Activated T-cell treated with anti-CD3 and anti-CD28 coated beads, Interleukin-2, amount 50 U/mL, for 72 hours (primary cell): ENCODE measurements around the gene SEMA3F. TPM values are rescaled to one million over a fixed set of nuclear protein-coding genes. Genes with fewer than 3 reads are reported as not detected.

ENCODE experiments used
- ATAC-seq, 2 donors: fragments of 150-1000 bp; cut with Tn5 transposase; replicated peaks in 1 of 2; 2 replicates each; pipeline ENCODE4 v1.10.0; 2021; ENCODE audit warnings: moderate library complexity in 2 of 2, mild to moderate bottlenecking in 1 of 2
- DNase-seq, 2 donors: peaks; one replicate each; pipeline ENCODE4 v3.0.0; 2021 to 2022; ENCODE audit warnings: mixed read lengths in 1 of 2
- H3K27ac Mint-ChIP-seq: one replicate; pipeline ENCODE4 v1.8.0; 2022; ENCODE audit warnings: mild to moderate bottlenecking, moderate library complexity, mixed read lengths
- H3K27me3 Mint-ChIP-seq: one replicate; pipeline ENCODE4 v1.8.0; 2022; ENCODE audit warnings: low read depth, mixed read lengths
- H3K36me3 Mint-ChIP-seq, 2 donors: one replicate each; pipeline ENCODE4 v1.8.0; 2022; ENCODE audit warnings: mixed read lengths in 2 of 2, mild to moderate bottlenecking in 1 of 2; ENCODE audit not compliant: insufficient read depth in 2 of 2
- H3K4me1 Mint-ChIP-seq: one replicate; pipeline ENCODE4 v1.8.0; 2022; ENCODE audit warnings: low read depth, mixed read lengths
- H3K4me3 Mint-ChIP-seq, 2 donors: one replicate each; pipeline ENCODE4 v1.8.0; 2022; ENCODE audit warnings: mild to moderate bottlenecking in 2 of 2, mixed read lengths in 2 of 2, moderate library complexity in 2 of 2
- H3K9me3 Mint-ChIP-seq, 2 donors: one replicate each; pipeline ENCODE4 v1.8.0; 2022; ENCODE audit warnings: mixed read lengths in 2 of 2
- total RNA-seq, 2 donors: library from RNA; stranded (reverse); gene quantifications; one replicate each; pipeline ENCODE4 v1.2.3, GENCODE V29; 2022

SEMA3F gene
- total RNA-seq, 2 donors from 2014 or later = 0.25 TPM; not detected in 1

DNA sequence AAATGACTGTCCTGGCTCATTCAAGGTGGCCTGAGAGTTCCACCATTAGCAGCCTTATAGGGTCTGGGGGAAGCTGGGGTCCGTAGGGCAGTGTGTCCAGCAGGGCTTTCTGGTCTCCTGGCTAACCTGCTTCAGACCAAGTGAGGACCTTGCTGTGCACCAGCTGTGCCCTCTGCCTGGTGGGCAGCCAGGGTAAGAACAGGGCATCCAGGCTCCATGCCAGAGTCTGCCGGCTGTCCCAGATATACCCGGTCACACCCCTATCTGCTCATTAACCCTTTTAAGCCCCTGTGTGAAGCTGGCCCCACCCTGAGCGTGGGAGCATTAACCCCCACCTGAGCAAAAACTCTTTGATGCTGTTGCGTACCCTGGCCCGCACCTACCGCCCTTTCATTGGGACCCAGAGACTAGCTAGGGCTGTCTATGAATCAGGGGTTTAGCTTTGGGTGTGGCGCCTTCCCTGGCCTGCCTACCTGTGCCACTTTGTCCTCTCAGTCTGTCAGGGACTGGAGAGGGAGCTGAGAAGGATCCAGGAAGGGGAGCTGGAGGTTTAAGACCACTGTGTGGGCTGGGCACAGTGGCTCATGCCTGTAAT lies 17.6 kb downstream of the SEMA3F start:
- no peak overlapping the region for H3K27ac Mint-ChIP-seq
- no peaks in the 10 kb centered on the region for H3K9me3 Mint-ChIP-seq
- ATAC-seq (no peak), DNase-seq (no peak)
- H3K27me3 Mint-ChIP-seq = no peaks in the 10 kb centered on the region
- H3K36me3 Mint-ChIP-seq = no peaks in the 10 kb centered on the region
- peaks cover 5% of the 10 kb centered on the region for H3K4me1 Mint-ChIP-seq
- no peak overlapping the region for H3K4me3 Mint-ChIP-seq

DNA sequence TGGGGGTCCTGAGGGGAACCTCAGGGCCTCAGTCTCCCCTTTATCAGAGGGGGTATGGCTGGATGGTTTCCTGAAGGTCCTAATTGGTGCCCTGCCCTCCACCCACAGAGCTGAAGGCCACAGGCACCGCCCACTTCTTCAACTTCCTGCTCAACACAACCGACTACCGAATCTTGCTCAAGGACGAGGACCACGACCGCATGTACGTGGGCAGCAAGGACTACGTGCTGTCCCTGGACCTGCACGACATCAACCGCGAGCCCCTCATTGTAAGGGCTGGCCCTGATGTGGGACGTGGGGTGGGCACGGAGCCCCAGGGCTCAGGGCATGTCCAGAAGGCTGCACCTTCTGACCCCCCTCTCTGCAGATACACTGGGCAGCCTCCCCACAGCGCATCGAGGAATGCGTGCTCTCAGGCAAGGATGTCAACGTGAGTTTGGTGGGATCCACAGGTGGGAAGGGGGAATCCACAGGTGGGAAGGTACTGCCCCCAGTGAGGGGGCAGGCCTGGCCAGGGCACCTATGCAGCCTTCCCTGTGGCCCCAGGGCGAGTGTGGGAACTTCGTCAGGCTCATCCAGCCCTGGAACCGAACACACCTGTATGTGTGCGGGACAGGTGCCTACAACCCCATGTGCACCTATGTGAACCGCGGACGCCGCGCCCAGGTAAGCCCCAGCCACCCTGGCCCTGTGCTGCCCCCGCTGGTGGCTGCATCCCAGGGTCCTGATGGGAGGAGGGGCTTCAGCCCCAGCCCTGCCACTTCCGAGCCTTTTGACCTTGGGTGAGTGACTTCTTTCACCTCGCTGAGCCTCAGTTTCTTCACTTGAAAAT lies 18.8 kb downstream of the SEMA3F start:
- no peak for ATAC-seq

DNA sequence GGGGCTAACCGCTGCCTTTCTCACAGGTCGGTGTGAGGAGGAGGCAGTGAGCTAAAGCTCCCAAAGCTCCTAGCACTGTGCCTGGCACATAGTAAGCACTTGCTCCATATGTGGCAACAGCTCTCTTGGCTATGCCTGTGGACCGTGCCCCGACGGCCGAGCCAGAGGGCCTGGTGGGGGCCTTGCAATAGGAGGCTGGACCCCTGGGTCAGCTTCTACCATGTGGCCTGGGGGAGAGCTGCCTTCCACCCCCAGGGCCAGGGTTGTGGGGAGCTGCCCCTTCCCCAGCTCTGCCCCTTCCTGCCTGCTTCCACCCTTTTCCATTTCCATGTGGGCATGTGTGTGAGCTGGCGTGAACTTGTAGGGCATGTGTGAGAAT lies 19.4 kb downstream of the SEMA3F start:
- Mint-ChIP-seq H3K4me1 (peaks cover 5% of the 10 kb centered on the region), H3K36me3 (no peaks in the 10 kb centered on the region), H3K27ac (no peak overlapping the region), H3K27me3 (no peaks in the 10 kb centered on the region), H3K4me3 (no peak overlapping the region), H3K9me3 (no peaks in the 10 kb centered on the region)
- DNase-seq = no peak
- ATAC-seq = no peak

More for the DNA sequence above, 18.8 kb downstream of the SEMA3F start:
- Mint-ChIP-seq H3K36me3 (no peaks in the 10 kb centered on the region), H3K9me3 (no peaks in the 10 kb centered on the region), H3K4me3 (no peak overlapping the region), H3K4me1 (peaks cover 5% of the 10 kb centered on the region), H3K27me3 (no peaks in the 10 kb centered on the region), H3K27ac (no peak overlapping the region)
- DNase-seq = no peak

DNA sequence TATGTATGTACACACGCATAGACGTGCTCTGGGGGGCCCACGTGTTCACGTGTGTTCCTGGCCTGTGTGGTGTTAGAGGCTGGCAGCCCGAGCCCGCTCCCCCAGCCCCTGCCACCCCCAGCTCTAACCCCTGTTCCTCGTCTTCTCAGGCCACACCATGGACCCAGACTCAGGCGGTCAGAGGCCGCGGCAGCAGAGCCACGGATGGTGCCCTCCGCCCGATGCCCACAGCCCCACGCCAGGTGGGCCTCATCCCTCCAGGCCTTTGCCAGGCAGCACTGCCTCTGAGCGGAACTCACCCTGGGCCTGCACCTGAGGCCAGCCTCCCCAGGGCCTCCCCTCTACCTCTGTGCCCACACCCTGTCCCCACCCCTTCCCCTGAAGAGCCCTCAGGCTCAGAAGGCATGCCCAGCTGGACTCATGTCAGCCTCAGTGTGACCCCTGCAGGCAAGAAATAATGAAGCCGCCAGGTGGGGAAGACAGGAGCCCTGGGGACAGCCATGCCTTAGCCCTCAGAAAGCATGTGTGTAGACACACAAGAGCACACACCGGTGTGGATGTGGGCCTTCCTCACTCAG lies 19.9 kb downstream of the SEMA3F start:
- ATAC-seq = peak in 1 of 2 donors; percentile 13
- H3K27me3 Mint-ChIP-seq = no peaks in the 10 kb centered on the region
- H3K4me1 Mint-ChIP-seq = peaks cover 5% of the 10 kb centered on the region
- no peak overlapping the region for H3K4me3 Mint-ChIP-seq
- no peaks in the 10 kb centered on the region for H3K9me3 Mint-ChIP-seq
- no peak overlapping the region for H3K27ac Mint-ChIP-seq
- no peaks in the 10 kb centered on the region for H3K36me3 Mint-ChIP-seq
- no peak for DNase-seq

DNA sequence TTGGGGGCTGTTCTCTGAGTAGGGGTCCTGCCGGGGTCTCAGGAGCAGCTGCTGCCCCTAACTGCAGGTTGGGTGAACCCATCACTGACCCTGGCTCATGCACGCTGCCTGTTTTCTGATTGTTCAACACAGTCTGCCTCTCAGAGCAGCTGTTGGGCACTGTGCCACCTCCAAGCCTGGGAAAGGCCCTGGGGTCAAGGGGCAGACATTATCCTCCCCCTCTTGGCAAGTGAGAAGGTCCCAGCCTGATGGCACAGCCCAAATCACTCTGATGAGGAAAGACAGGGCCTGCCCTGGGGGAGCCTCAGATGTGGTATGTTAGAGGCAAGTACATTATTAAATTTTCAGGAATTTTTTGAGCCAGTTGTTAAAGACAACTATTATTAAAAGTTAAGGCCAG lies 22.2 kb downstream of the SEMA3F start:
- DNase-seq (no peak), ATAC-seq (no peak)
- Mint-ChIP-seq H3K27ac (no peak overlapping the region), H3K36me3 (no peaks in the 10 kb centered on the region), H3K27me3 (no peaks in the 10 kb centered on the region), H3K9me3 (no peaks in the 10 kb centered on the region), H3K4me1 (peaks cover 5% of the 10 kb centered on the region), H3K4me3 (no peak overlapping the region)

DNA sequence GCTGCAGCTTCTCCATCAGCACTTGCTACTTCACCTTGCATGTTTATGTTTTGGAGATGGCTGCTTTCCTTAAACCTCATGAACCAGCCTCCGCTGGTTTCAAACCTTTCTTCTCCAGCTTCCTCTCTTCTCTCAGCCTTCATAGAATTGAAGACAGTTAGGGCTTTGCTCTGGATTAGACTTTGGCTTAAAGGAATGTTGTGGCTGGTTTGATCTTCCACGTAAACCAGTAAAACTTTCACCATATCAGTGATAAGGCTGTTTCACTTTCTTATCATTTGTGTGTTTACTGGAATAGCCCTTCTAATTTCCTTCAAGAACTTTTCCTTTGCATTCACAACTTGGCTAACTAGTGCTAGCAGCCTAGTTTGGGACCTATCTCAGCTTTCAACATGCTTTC lies 24.6 kb downstream of the SEMA3F start:
- H3K4me3 Mint-ChIP-seq = no peak overlapping the region
- no peak overlapping the region for H3K27ac Mint-ChIP-seq
- no peaks in the 10 kb centered on the region for H3K36me3 Mint-ChIP-seq
- ATAC-seq = no peak
- H3K4me1 Mint-ChIP-seq = no peaks in the 10 kb centered on the region
- H3K27me3 Mint-ChIP-seq = no peaks in the 10 kb centered on the region
- no peak for DNase-seq
- H3K9me3 Mint-ChIP-seq = no peaks in the 10 kb centered on the region

DNA sequence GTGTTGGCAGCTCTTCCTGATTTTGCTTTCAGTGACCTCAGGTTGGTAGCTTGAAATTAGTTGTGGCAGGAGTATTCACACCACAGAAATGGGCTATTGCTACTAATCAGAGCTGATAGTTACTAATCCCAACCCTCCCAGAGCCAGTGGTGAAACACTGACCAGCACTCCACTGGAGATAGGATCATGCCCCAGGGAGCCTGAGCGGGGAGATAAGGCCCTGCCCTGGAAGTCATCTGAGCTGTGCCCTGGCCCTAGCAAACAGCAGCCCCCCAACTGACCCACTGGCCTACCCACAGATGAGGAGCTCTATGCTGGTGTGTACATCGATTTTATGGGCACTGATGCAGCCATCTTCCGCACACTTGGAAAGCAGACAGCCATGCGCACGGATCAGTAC lies 26.9 kb downstream of the SEMA3F start:
- Mint-ChIP-seq H3K9me3 (no peaks in the 10 kb centered on the region), H3K27ac (no peak overlapping the region), H3K36me3 (no peaks in the 10 kb centered on the region), H3K4me3 (no peak overlapping the region), H3K27me3 (no peaks in the 10 kb centered on the region), H3K4me1 (no peaks in the 10 kb centered on the region)
- DNase-seq (no peak), ATAC-seq (no peak)

DNA sequence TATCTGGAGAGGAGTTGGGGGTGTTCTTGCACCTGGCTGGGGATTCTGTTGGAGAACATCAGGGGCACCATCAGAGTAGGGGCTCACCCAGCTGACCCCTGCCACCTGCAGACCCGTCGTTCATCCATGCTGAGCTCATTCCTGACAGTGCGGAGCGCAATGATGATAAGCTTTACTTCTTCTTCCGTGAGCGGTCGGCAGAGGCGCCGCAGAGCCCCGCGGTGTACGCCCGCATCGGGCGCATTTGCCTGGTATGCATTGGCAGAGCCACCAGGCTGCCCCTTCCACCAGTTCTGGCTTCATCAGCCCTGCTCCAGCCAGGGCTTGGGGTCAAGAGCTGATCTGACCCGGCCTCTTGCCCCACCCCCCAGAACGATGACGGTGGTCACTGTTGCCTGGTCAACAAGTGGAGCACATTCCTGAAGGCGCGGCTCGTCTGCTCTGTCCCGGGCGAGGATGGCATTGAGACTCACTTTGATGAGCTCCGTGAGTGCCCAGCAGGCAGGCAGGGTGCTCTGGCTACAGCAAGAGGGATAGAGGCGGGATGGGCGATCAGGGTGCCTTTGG lies 27.5 kb downstream of the SEMA3F start:
- Mint-ChIP-seq H3K27ac (no peak overlapping the region), H3K4me1 (no peaks in the 10 kb centered on the region)

DNA sequence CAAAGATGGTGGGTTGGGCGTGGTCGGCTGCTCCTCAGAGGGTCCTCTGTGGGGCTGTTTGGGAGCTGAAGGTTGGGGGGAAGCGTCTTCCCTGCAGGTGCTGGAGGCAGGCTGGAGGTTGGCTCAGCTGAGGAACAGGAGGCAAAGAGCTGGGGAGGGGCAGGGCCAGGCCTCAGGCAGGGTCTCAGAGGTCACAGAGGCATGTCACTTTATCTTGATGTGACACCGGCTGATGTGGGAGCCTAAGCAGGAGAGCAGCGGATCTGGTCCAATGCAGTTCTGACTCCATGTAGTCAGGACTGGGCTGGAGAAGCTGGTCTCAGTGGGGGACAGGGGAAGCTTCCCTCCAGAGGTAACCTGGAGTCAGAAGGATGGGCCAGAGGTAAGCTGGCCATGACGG lies 28.6 kb downstream of the SEMA3F start:
- Mint-ChIP-seq H3K4me3 (no peak overlapping the region), H3K36me3 (no peaks in the 10 kb centered on the region), H3K27me3 (no peaks in the 10 kb centered on the region), H3K4me1 (no peaks in the 10 kb centered on the region), H3K27ac (no peak overlapping the region), H3K9me3 (no peaks in the 10 kb centered on the region)
- no peak for ATAC-seq
- no peak for DNase-seq

More for the DNA sequence above, 27.5 kb downstream of the SEMA3F start:
- Mint-ChIP-seq H3K36me3 (no peaks in the 10 kb centered on the region), H3K27me3 (no peaks in the 10 kb centered on the region), H3K4me3 (no peak overlapping the region), H3K9me3 (no peaks in the 10 kb centered on the region)
- no peak for ATAC-seq
- no peak for DNase-seq

DNA sequence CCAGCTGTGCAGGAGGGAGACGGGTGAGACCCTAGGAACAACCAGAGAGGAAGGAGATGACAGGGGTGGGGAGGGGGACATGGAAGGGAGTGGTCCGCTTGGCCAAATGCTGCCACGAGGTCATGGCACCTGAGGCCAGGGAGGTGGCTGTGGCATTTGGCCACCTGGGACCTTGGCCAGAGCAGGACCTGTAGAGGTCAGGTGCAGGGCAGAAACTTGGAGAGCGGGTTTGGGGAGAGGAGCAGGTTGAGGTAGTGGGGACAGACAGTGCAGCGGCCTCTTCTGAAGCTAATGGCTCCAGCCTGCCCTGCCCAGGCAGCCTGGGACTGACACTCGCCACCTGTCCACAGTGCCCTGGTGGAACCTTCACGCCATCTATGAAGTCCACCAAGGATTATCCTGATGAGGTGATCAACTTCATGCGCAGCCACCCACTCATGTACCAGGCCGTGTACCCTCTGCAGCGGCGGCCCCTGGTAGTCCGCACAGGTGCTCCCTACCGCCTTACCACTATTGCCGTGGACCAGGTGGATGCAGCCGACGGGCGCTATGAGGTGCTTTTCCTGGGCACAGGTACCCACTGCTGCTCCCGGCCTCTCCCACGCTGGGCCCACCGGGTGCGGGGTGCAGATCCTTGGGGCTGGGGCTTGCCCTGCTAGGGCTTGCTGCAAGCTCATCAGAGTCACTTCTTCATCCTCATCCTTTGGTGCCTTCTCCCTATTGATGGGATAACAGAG lies 29.3 kb downstream of the SEMA3F start:
- Mint-ChIP-seq H3K27ac (no peak overlapping the region), H3K27me3 (no peaks in the 10 kb centered on the region), H3K9me3 (no peaks in the 10 kb centered on the region), H3K4me3 (no peak overlapping the region), H3K36me3 (no peaks in the 10 kb centered on the region), H3K4me1 (no peaks in the 10 kb centered on the region)
- DNase-seq (no peak), ATAC-seq (no peak)

DNA sequence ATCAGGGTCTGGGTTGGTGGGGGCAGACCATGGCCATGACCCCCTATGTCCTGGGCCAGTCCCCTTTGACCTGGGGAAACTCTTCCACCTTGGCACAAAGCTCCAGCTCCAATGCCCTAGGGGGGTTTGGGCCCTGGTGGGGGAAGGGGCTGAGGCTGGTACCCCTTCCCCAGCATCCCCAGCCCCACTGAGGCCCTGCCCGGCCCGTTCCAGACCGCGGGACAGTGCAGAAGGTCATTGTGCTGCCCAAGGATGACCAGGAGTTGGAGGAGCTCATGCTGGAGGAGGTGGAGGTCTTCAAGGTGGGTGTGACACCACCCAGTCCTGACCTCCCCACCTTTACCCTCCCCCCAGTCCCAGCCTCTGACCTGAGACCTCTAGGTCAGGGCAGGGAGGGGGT lies 30.1 kb downstream of the SEMA3F start:
- DNase-seq (no peak), ATAC-seq (no peak)
- H3K4me3 Mint-ChIP-seq = no peak overlapping the region
- H3K4me1 Mint-ChIP-seq = no peaks in the 10 kb centered on the region
- no peak overlapping the region for H3K27ac Mint-ChIP-seq
- no peaks in the 10 kb centered on the region for H3K9me3 Mint-ChIP-seq
- H3K27me3 Mint-ChIP-seq = no peaks in the 10 kb centered on the region
- H3K36me3 Mint-ChIP-seq = no peaks in the 10 kb centered on the region

DNA sequence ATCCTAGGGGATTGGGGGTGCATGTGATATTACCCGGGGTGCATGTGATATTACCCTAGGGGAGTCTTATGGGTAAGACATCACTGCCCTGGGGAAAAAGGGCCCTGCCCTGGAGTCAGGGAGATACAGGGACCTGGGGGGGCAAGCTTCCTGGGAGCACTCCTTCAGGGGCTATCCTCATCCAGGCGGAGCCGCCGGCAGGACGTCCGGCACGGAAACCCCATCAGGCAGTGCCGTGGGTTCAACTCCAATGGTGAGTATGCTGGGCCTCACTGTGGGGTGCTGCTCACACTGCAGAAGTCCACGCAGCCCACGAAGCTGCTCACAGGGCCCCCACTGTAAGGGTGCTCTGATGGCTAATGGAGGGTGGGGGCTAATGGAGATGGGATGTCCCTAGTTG lies 31.0 kb downstream of the SEMA3F start:
- DNase-seq (no peak), ATAC-seq (no peak)
- Mint-ChIP-seq H3K9me3 (no peaks in the 10 kb centered on the region), H3K4me1 (no peaks in the 10 kb centered on the region), H3K36me3 (no peaks in the 10 kb centered on the region), H3K27ac (no peak overlapping the region), H3K4me3 (no peak overlapping the region), H3K27me3 (no peaks in the 10 kb centered on the region)

DNA sequence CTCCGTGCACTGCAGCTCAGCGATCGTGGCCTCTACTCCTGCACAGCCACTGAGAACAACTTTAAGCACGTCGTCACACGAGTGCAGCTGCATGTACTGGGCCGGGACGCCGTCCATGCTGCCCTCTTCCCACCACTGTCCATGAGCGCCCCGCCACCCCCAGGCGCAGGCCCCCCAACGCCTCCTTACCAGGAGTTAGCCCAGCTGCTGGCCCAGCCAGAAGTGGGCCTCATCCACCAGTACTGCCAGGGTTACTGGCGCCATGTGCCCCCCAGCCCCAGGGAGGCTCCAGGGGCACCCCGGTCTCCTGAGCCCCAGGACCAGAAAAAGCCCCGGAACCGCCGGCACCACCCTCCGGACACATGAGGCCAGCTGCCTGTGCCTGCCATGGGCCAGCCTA lies 32.6 kb downstream of the SEMA3F start:
- H3K4me3 Mint-ChIP-seq = no peak overlapping the region
- no peaks in the 10 kb centered on the region for H3K27me3 Mint-ChIP-seq
- ATAC-seq = no peak
- H3K27ac Mint-ChIP-seq = no peak overlapping the region
- no peaks in the 10 kb centered on the region for H3K4me1 Mint-ChIP-seq
- no peaks in the 10 kb centered on the region for H3K9me3 Mint-ChIP-seq
- DNase-seq = no peak
- H3K36me3 Mint-ChIP-seq = no peaks in the 10 kb centered on the region
